ENCODE measurements around the gene ITPKB.

DNA sequence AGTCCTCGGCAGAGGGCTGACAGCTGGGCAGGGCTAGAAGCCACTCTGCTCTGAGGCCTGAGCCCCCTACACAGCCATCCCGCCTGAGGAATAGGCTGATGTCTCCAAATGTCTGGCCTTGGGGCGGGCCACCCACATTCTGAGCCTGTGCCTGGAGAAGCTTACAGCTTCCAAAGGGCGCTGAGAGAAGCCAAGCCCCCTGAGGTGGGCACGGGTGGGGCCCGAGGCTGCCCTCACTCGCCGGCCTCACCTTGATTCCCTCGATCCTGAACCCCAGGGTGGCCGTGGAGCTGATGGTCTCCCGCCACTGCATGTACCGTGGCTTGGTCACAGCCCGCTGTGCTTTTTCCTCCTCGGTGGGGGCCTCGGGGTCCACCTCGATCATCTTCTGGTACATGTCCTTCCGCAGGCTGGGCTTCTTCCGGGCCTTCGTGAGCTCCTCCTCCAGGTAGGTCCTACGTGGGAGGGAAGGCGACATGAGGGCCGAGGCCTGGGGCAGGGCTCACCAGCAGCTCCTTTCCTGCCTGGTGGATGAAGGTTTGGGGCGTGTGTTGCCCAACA is 97.3 kb downstream of the ITPKB start:
- TF ChIP-seq, protein P1, sequence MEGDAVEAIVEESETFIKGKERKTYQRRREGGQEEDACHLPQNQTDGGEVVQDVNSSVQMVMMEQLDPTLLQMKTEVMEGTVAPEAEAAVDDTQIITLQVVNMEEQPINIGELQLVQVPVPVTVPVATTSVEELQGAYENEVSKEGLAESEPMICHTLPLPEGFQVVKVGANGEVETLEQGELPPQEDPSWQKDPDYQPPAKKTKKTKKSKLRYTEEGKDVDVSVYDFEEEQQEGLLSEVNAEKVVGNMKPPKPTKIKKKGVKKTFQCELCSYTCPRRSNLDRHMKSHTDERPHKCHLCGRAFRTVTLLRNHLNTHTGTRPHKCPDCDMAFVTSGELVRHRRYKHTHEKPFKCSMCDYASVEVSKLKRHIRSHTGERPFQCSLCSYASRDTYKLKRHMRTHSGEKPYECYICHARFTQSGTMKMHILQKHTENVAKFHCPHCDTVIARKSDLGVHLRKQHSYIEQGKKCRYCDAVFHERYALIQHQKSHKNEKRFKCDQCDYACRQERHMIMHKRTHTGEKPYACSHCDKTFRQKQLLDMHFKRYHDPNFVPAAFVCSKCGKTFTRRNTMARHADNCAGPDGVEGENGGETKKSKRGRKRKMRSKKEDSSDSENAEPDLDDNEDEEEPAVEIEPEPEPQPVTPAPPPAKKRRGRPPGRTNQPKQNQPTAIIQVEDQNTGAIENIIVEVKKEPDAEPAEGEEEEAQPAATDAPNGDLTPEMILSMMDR (IDR thresholded peaks at IDR 0.05; ENCODE audit: low read length): no peak
- TF ChIP-seq EZH2 (optimal IDR thresholded peaks at IDR 0.05; ENCODE audit: low read depth, low read length) (no peak), EZH2phosphoT487 (IDR thresholded peaks at IDR 0.05; ENCODE audit: low read length) (no peak)

Data from MM.1S (cell line).